Measurements from ENCODE around the gene CHST9. TPM values are rescaled to one million over a fixed set of nuclear protein-coding genes. Genes with fewer than 3 reads are reported as not detected.

The CHST9 gene
- total RNA-seq, 1 donor from 2014 or later, result 38.9 TPM

GRCh38 chr18:27206411-27206810, 21.3 kb upstream of the CHST9 start:
- no peak overlapping the region for H3K27ac Mint-ChIP-seq

DNA sequence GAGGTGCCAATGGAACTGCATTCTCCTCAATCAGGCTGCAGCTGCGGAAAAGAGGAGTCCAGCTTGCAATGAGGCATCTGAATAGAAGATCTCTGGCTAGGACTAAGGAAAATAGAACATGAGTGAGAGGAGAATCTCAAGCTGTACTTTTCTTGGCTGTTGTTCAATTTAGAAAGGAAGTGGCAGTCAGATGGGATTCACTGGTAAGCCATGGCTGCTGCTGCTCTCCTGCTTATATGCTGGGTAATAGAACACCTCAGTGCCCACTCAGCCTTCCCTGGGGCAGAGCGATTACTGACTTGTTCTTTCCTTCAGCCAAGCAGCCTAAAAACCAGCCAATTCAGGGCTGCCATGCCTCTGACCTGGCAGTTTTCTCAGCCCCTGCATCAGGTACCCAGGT, 17.6 kb upstream of the CHST9 start:
- Mint-ChIP-seq H3K27me3 (no peaks in the 10 kb centered on the region), H3K4me3 (ENCODE audit: low read depth) (no peak overlapping the region), H3K9me3 (ENCODE audit: low read depth) (no peaks in the 10 kb centered on the region), H3K36me3 (ENCODE audit: insufficient read depth) (no peaks in the 10 kb centered on the region), H3K4me1 (ENCODE audit: low read depth) (peaks cover 13% of the 10 kb centered on the region), H3K27ac (no peak overlapping the region)
- TF ChIP-seq CTCF (IDR thresholded peaks at IDR 0.05; ENCODE audit: unreplicated experiment), result no peak
- no peak for DNase-seq (ENCODE audit: low spot score, unreplicated experiment)

More at GRCh38 chr18:27206411-27206810, 21.3 kb upstream of the CHST9 start:
- no peaks in the 10 kb centered on the region for H3K9me3 Mint-ChIP-seq (ENCODE audit: low read depth)
- TF ChIP-seq CTCF (IDR thresholded peaks at IDR 0.05; ENCODE audit: unreplicated experiment), result no peak
- no peak for DNase-seq (ENCODE audit: low spot score, unreplicated experiment)
- H3K36me3 Mint-ChIP-seq (ENCODE audit: insufficient read depth), result no peaks in the 10 kb centered on the region
- H3K4me1 Mint-ChIP-seq (ENCODE audit: low read depth), result peaks cover 8% of the 10 kb centered on the region
- peaks cover 4% of the 10 kb centered on the region for H3K27me3 Mint-ChIP-seq
- H3K4me3 Mint-ChIP-seq (ENCODE audit: low read depth), result no peak overlapping the region

- H3K9me3 Mint-ChIP-seq (ENCODE audit: low read depth), result no peaks in the 10 kb centered on the region
- H3K27me3 Mint-ChIP-seq, result peaks cover 6% of the 10 kb centered on the region
- H3K4me3 Mint-ChIP-seq (ENCODE audit: low read depth), result no peak overlapping the region
- no peak overlapping the region for H3K27ac Mint-ChIP-seq
- no peak for DNase-seq (ENCODE audit: low spot score, unreplicated experiment)
- no peak for TF ChIP-seq CTCF (IDR thresholded peaks at IDR 0.05; ENCODE audit: unreplicated experiment)
- no peaks in the 10 kb centered on the region for H3K36me3 Mint-ChIP-seq (ENCODE audit: insufficient read depth)
- H3K4me1 Mint-ChIP-seq (ENCODE audit: low read depth), result peaks cover 18% of the 10 kb centered on the region
Observed at GRCh38 chr18:27198036-27198435, 12.9 kb upstream of the CHST9 start.

DNA sequence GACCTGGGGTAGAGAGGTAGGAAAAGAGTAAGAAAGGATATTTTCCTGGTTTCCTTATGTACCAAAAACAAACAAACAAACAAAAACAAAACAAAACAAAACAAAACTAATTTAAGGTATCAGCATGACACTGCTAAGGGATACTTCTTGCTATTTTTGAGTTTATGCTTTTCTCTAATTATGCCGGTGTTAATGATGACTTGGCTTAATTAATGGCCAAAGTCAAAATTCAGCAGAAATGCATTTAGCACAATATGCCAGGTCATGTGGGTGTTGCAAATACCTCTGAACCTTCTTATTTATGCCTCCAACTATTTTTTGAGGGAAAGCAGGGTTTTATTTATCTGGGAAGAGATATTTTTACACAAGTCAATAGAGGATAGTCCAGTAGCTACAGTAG, 3.2 kb upstream of the CHST9 start:
- no peak overlapping the region for H3K27ac Mint-ChIP-seq
- no peaks in the 10 kb centered on the region for H3K9me3 Mint-ChIP-seq (ENCODE audit: low read depth)
- no peak for DNase-seq (ENCODE audit: low spot score, unreplicated experiment)
- H3K36me3 Mint-ChIP-seq (ENCODE audit: insufficient read depth), result no peaks in the 10 kb centered on the region
- TF ChIP-seq CTCF (IDR thresholded peaks at IDR 0.05; ENCODE audit: unreplicated experiment), result no peak
- H3K4me3 Mint-ChIP-seq (ENCODE audit: low read depth), result no peak overlapping the region
- peaks cover 26% of the 10 kb centered on the region for H3K4me1 Mint-ChIP-seq (ENCODE audit: low read depth)
- peaks cover 6% of the 10 kb centered on the region for H3K27me3 Mint-ChIP-seq

GRCh38 chr18:27185897-27186296, 789 bp upstream of the CHST9 start:
- no peaks in the 10 kb centered on the region for H3K36me3 Mint-ChIP-seq (ENCODE audit: insufficient read depth)
- H3K27me3 Mint-ChIP-seq, result peaks cover 9% of the 10 kb centered on the region
- no peak for TF ChIP-seq CTCF (IDR thresholded peaks at IDR 0.05; ENCODE audit: unreplicated experiment)
- DNase-seq (ENCODE audit: low spot score, unreplicated experiment), result no peak
- H3K4me3 Mint-ChIP-seq (ENCODE audit: low read depth), result peak overlapping the region; percentile 83
- H3K4me1 Mint-ChIP-seq (ENCODE audit: low read depth), result peaks cover 29% of the 10 kb centered on the region
- no peaks in the 10 kb centered on the region for H3K9me3 Mint-ChIP-seq (ENCODE audit: low read depth)
- H3K27ac Mint-ChIP-seq, result peak overlapping the region; percentile 84
